GM21529 (cell line): Measurements from ENCODE around the gene ASB10.

Source experiments
- ATAC-seq: cut with Tn5 transposase; IDR thresholded peaks from one replicate; pipeline ENCODE4 v1.9.1; 2021; ENCODE audit not compliant: unreplicated experiment

Gene ASB10

DNA sequence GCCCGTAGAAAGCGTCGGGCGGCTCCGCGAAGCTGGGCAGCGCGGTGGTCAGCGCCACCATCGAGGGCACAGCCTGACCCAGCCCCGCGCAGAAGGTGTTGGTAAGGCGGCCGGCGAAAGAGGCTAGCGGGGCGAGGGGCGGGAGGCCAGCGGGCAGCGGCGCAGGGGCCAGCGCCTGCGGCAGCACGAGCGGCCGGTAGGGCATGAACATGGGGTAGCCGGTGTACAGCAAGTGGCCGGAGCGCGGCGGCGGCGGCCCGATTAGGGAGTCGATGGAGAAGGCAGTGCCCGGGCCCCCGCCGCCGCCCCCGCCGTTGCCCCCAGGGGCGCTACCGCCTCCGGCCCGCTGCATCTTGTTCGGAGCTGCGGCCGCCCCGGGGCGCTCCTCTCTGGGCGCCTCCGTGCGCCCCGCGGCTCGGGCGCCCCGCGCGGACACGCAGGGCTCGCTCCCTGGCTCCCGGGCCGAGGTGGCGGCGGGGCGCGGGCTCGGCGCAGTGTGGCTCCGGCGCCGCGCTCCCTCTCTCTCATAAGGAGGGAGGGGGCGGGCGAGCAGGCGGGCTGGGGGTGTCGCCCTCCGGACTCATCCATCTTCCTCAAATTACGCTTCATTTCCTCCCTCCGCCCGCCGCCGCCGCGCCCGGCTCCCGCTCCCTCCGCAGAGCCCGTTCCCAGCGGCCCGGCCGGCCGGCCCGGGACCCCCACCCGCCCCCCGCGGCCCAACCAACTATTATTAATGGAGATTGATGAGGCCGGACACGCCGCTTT lies 19.7 kb downstream of the ASB10 start, which contains the start of gene GBX1:
Gene GBX1 (minus strand): TSS at position 498 of the 765 bp plus-strand sequence. CDS start 146 bp downstream, at position 352.
- no peak for ATAC-seq

DNA sequence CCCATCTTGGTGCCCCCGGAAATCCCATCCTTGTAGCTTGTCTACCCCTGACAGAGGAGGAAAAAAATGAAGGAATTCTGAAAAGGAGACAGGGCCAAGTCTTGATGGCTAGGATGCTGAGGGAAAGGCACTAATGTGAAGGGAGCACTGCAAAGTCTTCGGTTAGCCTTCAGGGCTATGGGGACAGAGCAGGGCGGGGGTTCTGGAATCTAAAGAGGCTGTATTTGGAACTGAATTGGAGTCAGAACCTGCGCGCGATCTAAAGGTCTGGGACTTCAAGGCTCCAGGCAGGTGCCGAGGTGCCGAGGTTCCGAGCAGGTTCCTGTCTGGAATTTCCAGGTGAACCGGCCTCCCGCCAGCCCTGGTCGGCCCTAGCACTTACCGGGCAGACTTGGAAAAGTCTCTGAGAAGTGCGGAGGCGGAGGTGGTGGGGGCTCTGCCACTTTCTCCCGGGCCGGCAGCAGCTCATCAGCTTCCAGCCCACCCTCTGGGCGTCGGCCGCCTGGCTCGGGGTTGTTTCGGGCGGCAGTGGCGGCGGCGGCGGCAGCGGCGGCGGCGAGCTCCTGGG lies 20.3 kb downstream of the ASB10 start:
- no peak for ATAC-seq

DNA sequence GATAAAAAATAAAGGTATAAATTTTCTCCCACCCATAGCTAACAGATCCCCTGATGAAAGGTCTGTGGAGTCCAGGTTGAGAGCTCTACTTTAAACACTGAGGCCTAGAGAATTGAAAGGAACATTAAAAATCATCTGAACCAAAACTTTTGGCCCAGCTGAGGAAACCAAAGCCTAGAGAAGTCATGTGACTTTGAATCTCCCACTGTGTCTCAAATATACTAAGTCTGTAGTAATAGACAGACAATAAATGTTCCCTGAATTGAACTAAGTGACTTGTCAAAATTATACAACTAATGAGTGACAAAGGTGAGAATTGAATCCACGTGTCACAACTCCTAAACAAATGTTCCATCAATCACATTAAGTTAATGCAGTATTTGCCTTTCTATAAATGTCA lies 25.3 kb downstream of the ASB10 start:
- no peak for ATAC-seq

DNA sequence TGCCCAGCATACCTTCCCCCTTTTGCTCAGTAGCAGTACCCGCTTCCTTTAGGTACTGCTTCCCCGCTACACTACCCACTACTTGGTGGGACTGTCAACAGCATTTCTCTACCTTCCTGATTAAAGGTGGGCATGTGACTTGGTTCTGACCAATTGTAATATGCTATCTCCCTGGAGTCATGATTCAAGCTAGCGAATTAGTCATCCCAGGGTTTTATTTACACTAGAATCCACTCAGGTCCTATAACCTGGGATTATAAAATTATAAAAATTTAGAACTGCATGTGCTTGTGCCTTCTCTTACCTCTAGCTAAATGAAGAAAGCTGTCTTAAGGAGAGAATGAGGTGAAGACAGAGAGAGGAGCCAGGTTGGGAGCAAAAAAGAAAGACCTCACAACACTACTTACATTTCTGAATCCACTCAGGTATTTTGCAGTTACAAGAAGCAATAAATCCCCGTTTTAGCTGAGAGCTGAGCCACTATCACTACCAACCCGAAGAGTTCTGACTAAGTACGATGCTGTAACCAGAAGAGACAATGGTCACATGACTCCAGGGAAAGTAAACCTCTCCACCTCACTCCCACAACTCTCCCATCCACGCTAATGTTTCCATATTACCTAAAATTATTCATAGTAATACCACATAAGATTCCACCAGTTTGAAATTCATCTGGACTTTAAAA lies 29.3 kb downstream of the ASB10 start:
- no peak for ATAC-seq

DNA sequence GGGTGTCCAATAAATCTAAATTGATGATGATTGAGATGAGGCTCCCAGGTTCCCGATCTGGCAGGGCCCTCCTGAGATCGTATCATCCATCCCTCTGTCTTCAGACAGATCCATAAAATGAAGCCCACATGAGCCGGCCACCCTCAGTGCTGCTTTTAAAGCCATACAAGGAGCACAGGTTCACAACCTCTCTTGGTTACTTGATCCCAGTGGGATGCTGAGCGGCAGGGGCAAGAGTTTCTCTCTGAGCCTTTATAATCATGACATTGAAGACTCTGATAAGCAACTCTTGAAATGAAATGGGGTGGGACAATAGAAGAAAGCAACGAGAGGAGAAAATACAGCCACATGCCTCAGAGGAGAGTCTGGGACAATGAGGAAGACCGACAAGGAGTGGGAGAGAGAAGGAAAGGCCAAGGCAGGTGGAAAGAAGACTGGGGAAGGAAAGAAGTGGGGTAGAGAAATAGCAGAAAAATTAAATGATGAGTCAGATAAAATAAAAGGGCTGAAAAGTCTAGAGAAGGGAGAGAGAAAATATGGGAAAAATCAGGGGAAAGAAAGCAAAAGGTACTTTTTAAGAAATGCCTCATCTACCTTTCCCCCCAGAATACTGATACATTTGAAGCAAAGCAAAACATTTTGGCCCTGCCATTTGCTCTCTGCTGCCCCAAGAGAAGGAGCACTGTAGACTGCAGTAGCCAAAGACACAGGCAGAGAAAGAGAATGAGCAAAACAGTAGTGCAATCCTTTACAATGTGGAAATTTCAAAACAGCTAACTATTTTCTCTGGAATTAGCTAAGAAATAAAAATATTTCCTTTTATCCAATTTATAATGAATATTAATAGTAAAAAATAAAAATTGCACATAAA lies 34.2 kb downstream of the ASB10 start:
- no peak for ATAC-seq

DNA sequence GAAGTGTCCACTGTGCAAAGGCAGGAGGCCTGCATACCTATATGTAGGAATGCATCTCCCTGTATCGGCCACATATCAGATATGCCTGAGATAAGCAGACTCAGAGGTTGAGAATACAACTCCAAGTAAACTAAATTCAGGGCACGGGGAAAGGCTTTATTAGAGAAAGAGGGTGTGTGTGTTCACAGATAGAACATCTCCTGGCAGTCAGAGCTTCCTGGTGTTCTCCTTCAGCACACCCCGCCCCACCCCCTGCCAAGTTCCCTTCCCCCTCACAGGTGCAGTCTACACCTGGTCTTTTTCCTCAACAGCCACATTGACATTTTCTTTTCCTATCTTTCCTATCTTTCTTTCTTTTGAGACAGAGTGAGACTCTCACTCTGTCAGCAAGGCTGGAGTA lies 36.7 kb downstream of the ASB10 start:
- no peak for ATAC-seq

DNA sequence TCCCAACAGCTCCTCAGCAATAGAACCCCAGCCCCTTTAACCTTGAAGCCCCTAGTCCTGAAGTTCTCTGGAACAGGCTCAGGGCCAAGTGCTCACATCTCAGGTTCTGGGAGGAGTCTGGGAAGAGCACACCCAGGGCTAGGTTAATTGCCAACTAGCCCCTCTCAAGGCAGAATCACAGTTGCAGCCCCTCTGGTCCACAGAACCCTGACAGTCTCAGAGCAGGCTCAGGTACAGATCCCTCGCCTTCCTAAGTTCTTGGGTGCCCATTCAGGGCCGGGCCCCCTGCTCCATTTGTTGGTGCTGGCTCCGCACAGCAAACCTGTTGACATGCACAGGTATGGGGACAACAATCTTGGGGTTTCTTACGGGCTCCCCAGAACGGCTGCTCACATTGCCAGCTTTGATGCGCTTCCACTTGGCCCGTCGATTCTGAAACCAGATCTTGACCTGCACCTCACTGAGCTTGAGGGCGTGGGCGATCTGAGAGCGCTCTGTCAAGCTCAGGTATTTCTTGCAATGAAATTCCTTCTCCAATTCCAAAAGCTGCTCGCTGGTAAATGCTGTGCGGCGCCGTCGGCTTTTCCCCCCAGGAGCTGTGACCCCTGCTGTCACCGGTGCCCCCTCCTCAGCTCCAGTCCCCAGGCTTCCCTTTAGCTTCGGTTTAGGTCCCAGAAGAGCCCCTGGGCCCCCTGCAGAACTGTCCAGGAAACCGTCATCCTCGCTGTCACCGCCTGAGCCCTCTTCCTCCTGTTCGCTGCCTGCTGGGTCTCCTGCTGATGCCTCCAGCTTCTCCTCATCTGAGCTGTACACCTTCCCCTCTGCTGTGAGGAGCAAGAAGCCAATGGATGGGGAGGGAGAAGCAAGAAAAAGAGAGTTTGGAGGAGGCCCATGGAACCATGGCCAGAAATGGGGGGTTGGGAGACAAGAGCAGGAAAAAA lies 38.5 kb downstream of the ASB10 start:
- ATAC-seq: no peak

DNA sequence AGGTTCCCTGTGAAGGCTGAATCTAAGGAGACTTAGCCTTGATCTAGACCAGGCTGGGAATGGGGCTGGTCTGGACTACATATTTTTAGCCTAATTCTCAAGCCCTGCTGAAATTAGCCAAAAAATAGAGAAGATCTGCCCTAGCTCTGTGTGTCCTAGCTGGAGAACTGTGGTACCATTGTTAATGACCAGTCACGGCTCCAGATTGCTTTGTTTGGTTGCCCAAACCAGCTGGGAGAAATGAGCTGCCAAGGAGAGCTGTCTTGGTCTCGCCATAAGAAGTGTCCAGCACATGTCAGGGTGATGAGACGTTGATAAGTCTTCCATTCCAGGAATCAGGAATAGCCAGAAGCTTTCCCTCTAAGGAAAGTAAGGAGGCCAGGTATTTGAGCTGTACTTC lies 40.3 kb downstream of the ASB10 start:
- no peak for ATAC-seq

DNA sequence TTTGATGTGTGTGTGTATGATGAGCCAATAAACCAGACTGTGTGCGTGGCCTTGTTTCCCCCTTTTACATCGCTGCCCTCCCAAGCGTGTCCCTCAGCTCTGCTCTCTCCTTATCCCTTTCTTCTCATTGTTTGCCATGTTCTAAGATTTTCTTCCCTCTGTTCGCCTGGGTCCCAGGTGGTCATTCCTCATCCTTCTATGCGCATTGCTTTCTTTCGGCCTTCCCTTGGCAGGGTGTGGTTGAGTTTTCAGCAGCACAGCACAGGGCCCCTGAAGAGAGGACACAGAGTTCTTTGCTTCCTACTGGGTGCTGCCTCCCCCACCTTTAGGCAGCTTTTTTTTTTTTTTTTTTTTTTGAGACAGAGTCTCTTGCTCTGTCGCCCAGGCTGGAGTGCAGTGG lies 42.7 kb downstream of the ASB10 start:
- no peak for ATAC-seq

DNA sequence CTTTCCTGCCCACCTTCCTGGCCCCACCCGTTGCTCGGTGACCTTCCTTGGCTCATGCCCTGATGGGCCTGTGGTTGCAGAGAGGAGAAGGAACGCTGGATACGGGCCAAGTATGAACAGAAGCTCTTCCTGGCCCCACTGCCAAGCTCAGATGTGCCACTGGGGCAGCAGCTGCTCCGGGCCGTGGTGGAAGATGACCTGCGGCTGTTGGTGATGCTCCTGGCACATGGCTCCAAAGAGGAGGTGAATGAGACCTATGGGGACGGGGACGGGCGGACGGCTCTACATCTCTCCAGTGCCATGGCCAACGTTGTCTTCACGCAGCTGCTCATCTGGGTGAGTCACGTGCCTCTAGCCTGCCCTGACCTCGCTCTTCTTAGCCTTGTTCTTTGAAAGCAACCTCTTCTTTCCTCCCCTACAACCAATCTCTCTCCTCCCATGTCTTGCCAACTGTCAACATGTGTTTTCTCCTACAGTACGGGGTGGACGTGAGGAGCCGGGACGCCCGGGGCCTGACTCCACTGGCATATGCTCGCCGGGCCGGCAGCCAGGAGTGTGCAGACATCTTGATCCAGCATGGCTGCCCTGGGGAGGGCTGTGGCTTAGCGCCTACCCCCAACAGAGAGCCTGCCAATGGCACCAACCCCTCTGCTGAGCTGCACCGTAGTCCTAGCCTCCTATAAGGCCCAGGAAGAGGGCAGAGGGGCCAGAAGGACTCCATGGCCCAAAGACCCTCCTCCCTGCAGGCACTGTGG lies 43.6 kb downstream of the ASB10 start:
- no peak for ATAC-seq

DNA sequence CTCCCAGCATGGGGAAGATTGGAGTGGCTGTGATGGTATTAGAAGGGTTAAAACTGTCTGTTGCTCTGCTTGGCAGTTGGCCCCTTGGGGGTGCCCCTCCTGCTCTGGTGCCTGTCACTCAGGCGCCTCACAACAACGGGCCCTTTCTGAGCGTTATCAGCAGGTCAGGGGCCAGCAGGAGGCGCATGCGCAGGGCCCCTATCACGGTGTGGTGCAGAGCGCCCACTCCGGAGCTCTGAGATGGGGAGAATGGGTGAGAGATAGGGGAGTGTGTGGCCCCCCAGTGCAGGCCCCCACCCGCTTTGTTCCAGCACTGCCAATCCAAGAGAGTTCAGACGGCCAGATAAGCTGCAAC lies 44.4 kb downstream of the ASB10 start:
- no peak for ATAC-seq

DNA sequence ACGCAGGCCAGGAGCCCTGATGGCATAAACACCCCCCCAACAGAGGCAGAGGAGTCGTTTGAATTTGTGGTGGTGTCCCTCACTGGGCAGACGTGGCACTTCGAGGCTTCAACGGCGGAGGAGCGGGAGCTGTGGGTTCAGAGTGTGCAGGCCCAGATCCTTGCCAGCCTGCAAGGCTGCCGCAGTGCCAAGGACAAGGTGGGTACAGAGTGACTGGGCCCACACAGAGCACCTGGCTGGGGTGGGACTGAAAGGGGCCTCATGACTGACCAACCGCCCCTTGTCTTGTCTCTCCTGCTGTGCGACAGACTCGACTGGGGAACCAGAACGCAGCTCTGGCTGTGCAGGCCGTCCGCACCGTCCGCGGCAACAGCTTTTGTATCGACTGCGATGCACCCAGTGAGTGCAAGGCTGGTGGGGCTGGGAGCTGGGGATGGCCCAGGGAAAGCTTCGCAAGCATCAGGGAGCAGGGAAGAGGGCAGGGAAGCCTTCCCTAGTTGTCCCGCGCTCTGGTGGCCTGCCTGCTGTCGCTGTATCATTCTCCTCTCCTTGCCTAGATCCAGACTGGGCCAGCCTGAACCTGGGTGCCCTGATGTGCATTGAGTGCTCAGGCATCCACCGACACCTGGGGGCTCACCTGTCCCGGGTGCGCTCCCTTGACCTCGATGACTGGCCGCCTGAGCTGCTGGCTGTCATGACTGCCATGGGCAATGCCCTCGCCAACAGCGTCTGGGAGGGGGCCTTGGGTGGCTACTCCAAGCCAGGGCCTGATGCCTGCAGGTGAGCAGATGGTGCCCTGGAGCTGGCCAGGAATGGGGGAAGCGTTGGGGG lies 45.0 kb downstream of the ASB10 start:
- ATAC-seq: no peak

DNA sequence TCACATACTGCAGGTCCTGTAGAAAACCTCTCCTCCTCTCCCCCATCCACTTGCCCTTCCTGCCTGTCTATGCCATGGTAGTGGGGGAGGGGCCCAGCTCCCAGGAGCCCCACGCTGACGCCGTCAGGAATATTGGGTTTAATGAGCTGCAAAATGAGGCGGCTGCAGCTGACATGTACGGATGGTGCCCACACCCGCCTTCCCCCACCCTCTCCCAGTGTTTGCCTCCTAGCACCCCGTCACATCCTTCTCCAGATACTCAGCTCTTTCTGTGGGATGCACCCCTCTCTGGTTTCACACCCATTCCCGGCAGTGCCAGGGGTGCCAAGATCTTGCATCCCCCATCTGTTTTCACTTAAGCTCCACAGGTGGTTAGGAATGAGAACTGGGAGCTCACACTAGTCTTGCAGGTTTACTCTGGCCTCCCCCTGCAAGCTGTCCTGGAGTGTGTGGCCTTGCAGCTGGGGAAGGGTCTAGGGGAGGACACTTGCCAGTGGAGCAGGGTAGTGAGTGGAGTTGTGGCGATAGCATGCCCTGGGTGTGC lies 45.7 kb downstream of the ASB10 start:
- no peak for ATAC-seq

DNA sequence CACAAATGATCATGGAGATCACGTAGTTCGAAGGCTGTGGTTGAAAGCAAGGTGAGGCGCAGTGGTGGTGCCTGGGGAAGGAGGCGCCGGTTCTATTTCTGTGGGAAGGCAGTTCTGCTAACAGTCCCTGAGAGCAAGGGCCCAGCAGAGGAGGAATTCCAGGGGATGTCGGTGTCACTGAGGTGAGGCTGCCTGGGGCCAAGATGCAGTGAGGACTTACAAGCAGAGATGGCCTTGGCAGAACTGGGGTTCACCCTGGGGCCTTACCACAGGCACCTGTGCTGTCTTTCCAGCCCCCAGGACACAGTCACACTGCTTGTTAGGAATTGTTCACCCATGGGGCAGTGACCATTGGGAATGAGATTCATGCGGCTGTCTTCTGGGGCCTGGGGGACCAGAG lies 46.2 kb downstream of the ASB10 start:
- ATAC-seq: no peak

DNA sequence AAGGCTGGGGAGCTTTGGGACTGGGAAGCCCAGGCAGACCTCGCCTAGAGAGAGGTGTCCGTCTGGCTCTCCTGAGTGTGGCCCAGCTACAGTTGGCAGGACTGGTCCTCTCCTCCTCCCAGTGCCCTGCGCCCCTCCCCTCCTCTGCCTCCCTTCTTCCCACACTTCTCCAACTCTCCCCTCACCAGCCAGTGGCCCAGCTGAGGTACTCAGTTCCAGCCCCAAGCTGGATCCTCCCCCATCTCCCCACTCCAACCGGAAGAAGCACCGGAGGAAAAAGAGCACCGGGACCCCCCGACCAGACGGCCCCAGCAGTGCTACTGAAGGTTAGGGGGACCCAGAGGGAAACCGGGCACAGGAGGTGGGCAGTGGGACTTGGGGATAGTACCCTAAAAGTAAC lies 47.3 kb downstream of the ASB10 start:
- no peak for ATAC-seq

DNA sequence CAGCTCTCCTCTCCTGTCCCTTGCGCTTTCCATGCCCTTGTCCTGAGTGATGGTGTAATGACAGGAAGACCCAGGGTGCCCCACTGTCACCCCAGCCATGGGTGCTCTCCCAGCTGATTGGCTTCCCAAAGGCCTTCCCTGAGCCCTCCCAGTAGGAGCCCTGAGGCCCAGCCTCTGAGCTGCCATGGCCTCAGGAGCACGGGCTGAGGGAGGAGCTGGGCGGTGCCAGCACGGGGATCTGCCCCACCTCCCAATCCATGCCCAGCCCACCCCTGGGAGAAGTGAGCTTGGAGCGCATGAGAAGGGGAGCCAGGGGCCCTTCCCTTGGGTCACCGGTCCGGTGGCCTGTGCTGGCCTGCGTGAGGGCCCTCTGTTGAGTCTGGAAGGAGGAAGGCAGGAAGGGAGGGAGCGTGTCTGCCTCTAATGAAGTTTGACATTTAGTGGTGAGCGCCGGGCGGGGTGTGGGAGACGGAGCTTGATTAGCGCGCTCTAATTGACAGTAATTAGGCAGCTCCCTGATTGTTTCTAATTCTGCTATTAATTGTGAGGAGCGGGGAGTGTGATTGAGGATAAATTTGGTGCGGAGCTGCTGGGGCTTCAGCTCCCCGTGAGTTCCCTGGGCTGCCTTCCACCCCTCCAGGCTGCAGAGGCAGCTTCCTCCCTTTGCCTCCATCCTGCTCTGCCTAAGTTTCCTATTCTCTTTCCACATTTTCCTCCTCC lies 47.8 kb downstream of the ASB10 start:
- ATAC-seq: no peak

DNA sequence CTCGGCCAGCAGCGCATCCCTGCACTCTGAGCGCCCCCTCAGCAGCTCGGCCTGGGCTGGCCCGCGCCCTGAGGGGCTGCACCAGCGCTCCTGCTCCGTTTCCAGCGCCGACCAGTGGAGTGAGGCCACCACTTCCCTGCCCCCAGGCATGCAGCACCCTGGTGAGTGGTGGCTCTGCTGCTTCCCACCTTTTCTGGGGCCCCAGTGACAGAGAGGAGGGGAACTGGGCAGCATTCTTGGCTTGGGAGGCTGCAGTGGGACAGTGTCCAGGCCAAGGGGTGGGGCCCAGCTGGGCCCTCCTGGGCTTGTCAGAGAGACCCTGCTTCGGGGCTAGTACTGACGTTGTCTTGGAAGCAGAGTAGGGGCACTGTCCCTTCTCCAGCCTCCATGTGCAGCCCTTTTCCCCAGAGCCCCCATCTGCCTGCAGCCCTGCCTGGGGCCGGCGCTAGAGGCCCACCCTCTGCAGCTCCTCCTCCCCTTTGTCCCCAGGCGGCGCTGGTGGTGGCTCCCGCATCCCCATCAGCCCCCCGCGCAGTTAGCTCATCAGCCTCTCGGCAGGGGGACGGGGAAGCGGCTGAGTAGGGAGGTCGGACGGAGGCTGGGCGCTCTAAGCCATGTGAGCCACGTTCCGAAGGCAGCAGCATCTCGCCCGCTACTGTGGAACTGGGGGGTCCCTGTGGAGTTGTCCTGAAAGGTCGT lies 48.7 kb downstream of the ASB10 start:
- no peak for ATAC-seq
